GM23338 (cell line): ENCODE results near the gene PARD3.

Experiments
- EZH2 ChIP-seq: fragments of 200-600 bp; sonication (generic); IDR thresholded peaks from one replicate; pipeline ENCODE4 v1.8.0; 2017; ENCODE audit warnings: antibody characterized with exemption, mild to moderate bottlenecking, low read depth; ENCODE audit not compliant: unreplicated experiment
- EZH2phosphoT487 ChIP-seq: fragments of 200-600 bp; sonication (generic); IDR thresholded peaks from one replicate; pipeline ENCODE4 v1.8.1; 2018; ENCODE audit warnings: antibody characterized with exemption; ENCODE audit not compliant: unreplicated experiment
- JUNB ChIP-seq: IDR thresholded peaks from one replicate; pipeline ENCODE4 v1.6.1; 2016; ENCODE audit warnings: antibody characterized with exemption; ENCODE audit not compliant: unreplicated experiment
- NANOG ChIP-seq: IDR thresholded peaks from 2 replicates; pipeline ENCODE4 v1.6.1; 2016; ENCODE audit warnings: antibody characterized with exemption, borderline replicate concordance
- TF ChIP-seq, protein P1 (sequence below), 2 experiments: fragments of 200-600 bp in 1 of 2; sonication (generic) in 1 of 2; conservative IDR thresholded peaks; 2 replicates each; pipeline versions ENCODE4 v1.5.1 to v1.6.1; 2016 to 2017; ENCODE audit warnings: antibody characterized with exemption in 2 of 2, low read depth in 2 of 2, mild to moderate bottlenecking in 2 of 2, moderate library complexity in 1 of 2

DNA sequence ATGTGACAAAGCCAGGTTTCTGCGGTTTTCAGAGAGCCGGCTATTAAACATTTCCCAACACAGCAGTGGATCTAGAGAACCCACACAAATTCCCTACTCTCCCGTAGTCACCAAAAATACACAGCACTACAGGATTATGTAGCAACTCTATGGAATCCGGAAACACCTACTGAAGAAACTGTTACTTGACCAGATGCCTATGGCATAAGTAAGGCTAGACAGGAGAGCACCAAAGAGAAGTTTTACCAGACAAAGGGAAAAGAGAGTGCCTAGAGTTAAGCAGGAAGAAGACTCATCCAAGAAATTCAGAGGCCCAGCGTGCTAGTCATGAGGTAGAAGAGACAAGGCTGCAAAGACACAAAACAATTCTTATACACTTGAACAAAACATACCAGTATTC lies 321.1 kb downstream of the PARD3 start:
- no peak for TF ChIP-seq EZH2
- TF ChIP-seq, protein P1, sequence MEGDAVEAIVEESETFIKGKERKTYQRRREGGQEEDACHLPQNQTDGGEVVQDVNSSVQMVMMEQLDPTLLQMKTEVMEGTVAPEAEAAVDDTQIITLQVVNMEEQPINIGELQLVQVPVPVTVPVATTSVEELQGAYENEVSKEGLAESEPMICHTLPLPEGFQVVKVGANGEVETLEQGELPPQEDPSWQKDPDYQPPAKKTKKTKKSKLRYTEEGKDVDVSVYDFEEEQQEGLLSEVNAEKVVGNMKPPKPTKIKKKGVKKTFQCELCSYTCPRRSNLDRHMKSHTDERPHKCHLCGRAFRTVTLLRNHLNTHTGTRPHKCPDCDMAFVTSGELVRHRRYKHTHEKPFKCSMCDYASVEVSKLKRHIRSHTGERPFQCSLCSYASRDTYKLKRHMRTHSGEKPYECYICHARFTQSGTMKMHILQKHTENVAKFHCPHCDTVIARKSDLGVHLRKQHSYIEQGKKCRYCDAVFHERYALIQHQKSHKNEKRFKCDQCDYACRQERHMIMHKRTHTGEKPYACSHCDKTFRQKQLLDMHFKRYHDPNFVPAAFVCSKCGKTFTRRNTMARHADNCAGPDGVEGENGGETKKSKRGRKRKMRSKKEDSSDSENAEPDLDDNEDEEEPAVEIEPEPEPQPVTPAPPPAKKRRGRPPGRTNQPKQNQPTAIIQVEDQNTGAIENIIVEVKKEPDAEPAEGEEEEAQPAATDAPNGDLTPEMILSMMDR (conservative IDR thresholded peaks at IDR 0.05; ENCODE audit: low read depth in 2 of 2): no peak
- no peak for TF ChIP-seq EZH2phosphoT487
- no peak for TF ChIP-seq NANOG
- no peak for TF ChIP-seq JUNB
